ENCODE results near the gene SRSF4. TPM values are rescaled to one million over a fixed set of nuclear protein-coding genes. Genes with fewer than 3 reads are reported as not detected.

Gene SRSF4
- total and polyA plus RNA-seq, 10 of the 15 experiments (the other 5 are each of a cell fraction or from before 2014, with no cell fraction given) = 17.2 to 107 (median 78.6) TPM

DNA sequence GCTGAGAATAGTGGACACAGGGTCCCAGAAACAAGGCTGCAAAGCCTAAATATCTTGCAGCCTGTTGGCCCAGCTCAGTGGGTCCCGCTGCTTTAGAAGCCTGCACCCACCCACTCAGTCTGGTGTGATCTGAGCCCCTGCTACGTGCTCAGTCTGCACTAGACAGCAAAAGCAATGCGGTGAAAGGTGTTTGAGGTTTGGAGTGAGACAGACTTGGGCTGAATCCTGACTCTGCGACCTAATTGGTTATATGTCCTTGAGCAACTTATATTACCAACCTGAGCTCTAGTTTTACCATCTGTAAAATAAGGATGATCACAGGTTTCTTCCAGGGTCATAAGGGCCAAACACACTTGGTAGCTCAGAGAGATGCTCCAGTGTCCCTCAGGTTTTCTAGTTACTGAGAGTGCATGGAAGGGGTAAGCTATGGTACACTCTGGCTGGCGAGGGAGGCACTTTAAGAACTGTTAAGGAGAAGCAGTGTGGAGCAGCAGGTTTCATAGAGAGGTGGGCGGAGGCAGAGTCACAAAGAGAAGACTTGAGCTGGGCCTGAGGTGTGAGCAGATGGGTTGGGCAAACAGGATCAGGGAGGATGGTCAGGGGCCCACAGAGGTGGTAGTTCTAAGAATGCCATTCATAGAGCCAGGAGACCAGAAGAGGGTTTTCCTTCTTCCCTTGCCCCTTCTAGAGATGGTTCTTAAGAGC is 68.1 kb downstream of the SRSF4 start:
- Histone ChIP-seq H3K36me3 (ENCODE audit: control insufficient read depth in 2 of 2, insufficient read depth in 2 of 2, low read length in 1 of 2) (peaks cover 3 to 6% of the 10 kb centered on the region in 2 experiments; a peak in 3 of 4 replicates), H2AFZ (ENCODE audit: control insufficient read depth, low read depth, low read length) (no peak overlapping the region), H3K27ac (ENCODE audit: control insufficient read depth, insufficient read depth) (no peak overlapping the region), H3K9ac (ENCODE audit: control insufficient read depth, insufficient read depth, low read length) (no peak overlapping the region), H4K20me1 (ENCODE audit: control insufficient read depth, insufficient read depth) (no peaks in the 10 kb centered on the region), H3K4me3 (no peak overlapping the region), H3K9me3 (replicated peaks; ENCODE audit: control insufficient read depth, insufficient read depth, low read length) (no peaks in the 10 kb centered on the region), H3K4me1 (ENCODE audit: control insufficient read depth, insufficient read depth, low read length) (no peaks in the 10 kb centered on the region), H3K27me3 (replicated peaks in 1 of 2; ENCODE audit: control insufficient read depth in 2 of 2, insufficient read depth in 2 of 2, low read length in 1 of 2) (no peaks in the 10 kb centered on the region), H3K79me2 (ENCODE audit: control insufficient read depth, insufficient read depth, low read length) (no peaks in the 10 kb centered on the region), H3K4me2 (ENCODE audit: control insufficient read depth, insufficient read depth) (no peak overlapping the region)
- SMC1A ChIA-PET (ENCODE audit: uncharacterized antibody, unreplicated experiment) = interaction anchor here (1.6 kb wide), 2 partner anchors 18 to 57 kb away, joined by 4 to 5 read pairs; no protein-coding TSS in a partner anchor
- BruUV-seq (replicated peaks) = no TSS peak
- DNase-seq (ENCODE audit: low read depth, low spot score) (no peak), FAIRE-seq (no peak), ATAC-seq (no peak)
- intact Hi-C loops (cut with micrococcal nuclease; ENCODE audit: unreplicated experiment) (no loop called here), in situ Hi-C loops (cut with MboI) (no loop called here)
- TF ChIP-seq CHD4 (IDR thresholded peaks at IDR 0.05) (no peak), CBX3 (IDR thresholded peaks at IDR 0.05; ENCODE audit: borderline replicate concordance, low read depth) (no peak), BCL11A (IDR thresholded peaks at IDR 0.05; ENCODE audit: low read depth, low read length) (no peak)
- POLR2A ChIA-PET = interaction anchor here (0.6 kb wide), 1 partner anchor 35 kb away, joined by 3 read pairs; no protein-coding TSS in a partner anchor
- RAD21 ChIA-PET (ENCODE audit: unreplicated experiment) = interaction anchor here (1.1 kb wide), 1 partner anchor 220 kb away, joined by 3 read pairs; no protein-coding TSS in a partner anchor
- WGBS (ENCODE audit: insufficient coverage, insufficient replicate concordance, low lambda C conversion rate, missing lambda C conversion rate) = 78% methylated on average over 6 of the region's 6 CpGs
- CTCF ChIA-PET = interaction anchor here (0.9 kb wide), 2 partner anchors 89 to 232 kb away, joined by 3 read pairs; no protein-coding TSS in a partner anchor

DNA sequence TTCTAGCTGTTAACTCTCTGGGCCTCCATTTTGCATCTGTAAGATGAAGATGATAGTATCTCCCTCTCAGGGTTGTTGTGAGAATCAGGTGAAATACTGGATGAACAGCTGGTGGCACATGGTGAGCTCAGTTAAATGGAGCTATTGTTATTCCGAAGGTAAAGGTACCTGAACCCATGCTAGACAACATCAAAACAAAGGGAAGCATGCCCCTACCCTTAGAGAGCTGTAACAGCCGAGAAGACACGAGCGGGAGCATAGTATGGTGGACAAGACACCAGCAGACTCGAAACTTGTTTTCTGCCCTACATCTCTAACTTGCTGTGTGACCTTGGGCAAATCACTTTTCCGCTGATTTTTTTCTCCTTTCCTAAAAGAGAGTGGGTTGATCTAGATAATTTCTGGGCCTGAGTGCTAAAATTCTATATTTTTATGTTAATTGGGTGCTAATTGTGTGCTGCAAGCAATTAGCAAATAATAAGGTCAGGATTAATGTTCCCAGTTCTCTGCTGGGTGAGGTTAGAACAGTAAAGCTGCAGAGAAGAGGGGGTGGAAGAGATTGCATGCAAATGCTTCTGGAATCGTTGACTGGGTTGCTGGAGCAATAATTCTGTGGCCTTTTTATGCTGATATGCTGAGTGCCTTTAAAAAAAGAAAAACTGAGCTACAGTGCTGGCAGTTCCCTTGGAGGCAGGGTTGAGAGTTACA is 68.8 kb downstream of the SRSF4 start:
- CTCF ChIA-PET = interaction anchor here (0.6 to 0.9 kb wide), 3 partner anchors 85 to 231 kb away, joined by 3 read pairs; no protein-coding TSS in a partner anchor
- SMC1A ChIA-PET (ENCODE audit: uncharacterized antibody, unreplicated experiment) = interaction anchor here (1.6 kb wide), 2 partner anchors 17 to 58 kb away, joined by 4 to 5 read pairs; no protein-coding TSS in a partner anchor
- Histone ChIP-seq H3K27me3 (replicated peaks in 1 of 2; ENCODE audit: control insufficient read depth in 2 of 2, insufficient read depth in 2 of 2, low read length in 1 of 2) (no peaks in the 10 kb centered on the region), H3K27ac (ENCODE audit: control insufficient read depth, insufficient read depth) (no peak overlapping the region), H3K79me2 (ENCODE audit: control insufficient read depth, insufficient read depth, low read length) (no peaks in the 10 kb centered on the region), H2AFZ (ENCODE audit: control insufficient read depth, low read depth, low read length) (no peak overlapping the region), H3K4me1 (ENCODE audit: control insufficient read depth, insufficient read depth, low read length) (no peaks in the 10 kb centered on the region), H3K4me2 (ENCODE audit: control insufficient read depth, insufficient read depth) (no peak overlapping the region), H3K4me3 (no peak overlapping the region), H3K9me3 (replicated peaks; ENCODE audit: control insufficient read depth, insufficient read depth, low read length) (no peaks in the 10 kb centered on the region), H3K36me3 (ENCODE audit: control insufficient read depth in 2 of 2, insufficient read depth in 2 of 2, low read length in 1 of 2) (peaks cover 3 to 6% of the 10 kb centered on the region in 2 experiments; a peak in 3 of 4 replicates), H4K20me1 (ENCODE audit: control insufficient read depth, insufficient read depth) (no peaks in the 10 kb centered on the region), H3K9ac (ENCODE audit: control insufficient read depth, insufficient read depth, low read length) (no peak overlapping the region)
- intact Hi-C loops (cut with micrococcal nuclease; ENCODE audit: unreplicated experiment) = no loop called here
- BruUV-seq (replicated peaks) = no TSS peak
- 72% methylated on average over 7 of the region's 7 CpGs for WGBS (ENCODE audit: insufficient coverage, insufficient replicate concordance, low lambda C conversion rate, missing lambda C conversion rate)
- TF ChIP-seq USF2 (IDR thresholded peaks at IDR 0.05; ENCODE audit: borderline replicate concordance, low read depth, low read length) (no peak), IKZF2 (IDR thresholded peaks at IDR 0.05) (no peak), SMARCA5 (IDR thresholded peaks at IDR 0.05) (no peak)
- TF ChIP-seq, protein P1, sequence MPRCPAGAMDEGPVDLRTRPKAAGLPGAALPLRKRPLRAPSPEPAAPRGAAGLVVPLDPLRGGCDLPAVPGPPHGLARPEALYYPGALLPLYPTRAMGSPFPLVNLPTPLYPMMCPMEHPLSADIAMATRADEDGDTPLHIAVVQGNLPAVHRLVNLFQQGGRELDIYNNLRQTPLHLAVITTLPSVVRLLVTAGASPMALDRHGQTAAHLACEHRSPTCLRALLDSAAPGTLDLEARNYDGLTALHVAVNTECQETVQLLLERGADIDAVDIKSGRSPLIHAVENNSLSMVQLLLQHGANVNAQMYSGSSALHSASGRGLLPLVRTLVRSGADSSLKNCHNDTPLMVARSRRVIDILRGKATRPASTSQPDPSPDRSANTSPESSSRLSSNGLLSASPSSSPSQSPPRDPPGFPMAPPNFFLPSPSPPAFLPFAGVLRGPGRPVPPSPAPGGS (IDR thresholded peaks at IDR 0.05; ENCODE audit: borderline replicate concordance, insufficient read depth, low read depth, low read length, poor library complexity, severe bottlenecking) = no peak
- ATAC-seq (no peak), DNase-seq (ENCODE audit: low read depth, low spot score) (no peak), FAIRE-seq (no peak)
- RAD21 ChIA-PET (ENCODE audit: unreplicated experiment) = interaction anchor here (1.1 kb wide), 1 partner anchor 219 kb away, joined by 3 read pairs; no protein-coding TSS in a partner anchor
- in situ Hi-C loops (cut with MboI) = no loop called here
- POLR2A ChIA-PET = interaction anchor here (0.6 kb wide), 2 partner anchors 34 to 40 kb away, joined by 3 read pairs; no protein-coding TSS in a partner anchor

All from GM12878 (cell line).